Breast epithelium (tissue), 4 donors: ENCODE results near the gene SHH. TPM values are rescaled to one million over a fixed set of nuclear protein-coding genes. Genes with fewer than 3 reads are reported as not detected.
"Not testable (repeated sequence)": the region's sequence is repeated elsewhere in the genome, so short reads cannot be mapped to it uniquely, and the experiment has no call there.

Source experiments
- DNase-seq, 2 donors: peaks; one replicate each; pipeline ENCODE4 v3.0.0-alpha.2; 2019; ENCODE audit warnings: low spot score in 2 of 2
- H3K27ac ChIP-seq, 2 donors: fragments of 200-600 bp; sonication (generic) in 1 of 2; one replicate each; pipeline ENCODE4 v1.5.1; 2016 to 2019; ENCODE audit warnings: mild to moderate bottlenecking in 1 of 2
- H3K27me3 ChIP-seq, 2 donors: fragments of 200-600 bp; sonication (generic) in 1 of 2; one replicate each; pipeline versions ENCODE4 v1.5.1 to v1.6.0; 2017 to 2019; ENCODE audit warnings: control low read depth in 1 of 2, mild to moderate bottlenecking in 1 of 2
- H3K36me3 ChIP-seq: fragments of 200-600 bp; one replicate; pipeline ENCODE4 v1.5.1; 2019
- H3K4me1 ChIP-seq, 2 donors: fragments of 200-600 bp; sonication (generic); one replicate each; pipeline ENCODE4 v1.5.1; 2016 to 2019; ENCODE audit warnings: control low read depth in 1 of 2
- H3K4me3 ChIP-seq, 3 donors: fragments of 200-600 bp; sonication (generic); 1 replicate in 2 of 3; 2 replicates in 1 of 3; pipeline ENCODE4 v1.5.1; 2016 to 2019; ENCODE audit warnings: mild to moderate bottlenecking in 3 of 3, moderate library complexity in 2 of 3
- H3K9me3 ChIP-seq, 2 donors: fragments of 200-600 bp; sonication (generic) in 1 of 2; one replicate each; pipeline ENCODE4 v1.5.1; 2016 to 2019; ENCODE audit warnings: control low read depth in 1 of 2
- CTCF ChIP-seq, 3 donors: fragments of 450-650 bp; IDR thresholded peaks; one replicate each; pipeline ENCODE4 v1.5.1; 2016 to 2017; ENCODE audit warnings: antibody characterized with exemption in 3 of 3, mild to moderate bottlenecking in 3 of 3, moderate library complexity in 3 of 3
- POLR2A ChIP-seq: fragments of 450-650 bp; IDR thresholded peaks from one replicate; pipeline ENCODE4 v1.6.1; 2016; ENCODE audit warnings: antibody characterized with exemption, mild to moderate bottlenecking, moderate library complexity
- POLR2AphosphoS5 ChIP-seq, 3 donors: sonication (generic); formaldehyde crosslinking; IDR thresholded peaks; one replicate each; pipeline ENCODE4 v1.6.1; 2017; ENCODE audit warnings: antibody characterized with exemption in 3 of 3
- intact Hi-C: fragments of 100-400 bp; cut with DNase I; formaldehyde crosslinking; loops from one replicate; pipeline ENCODE4 v1.15.1; 2023; ENCODE audit warnings: low total_unique reads
- total RNA-seq, 3 donors: library from RNA; depleted of rRNA; stranded (reverse); fragments of >200 nt; gene quantifications; one replicate each; pipeline ENCODE4 v1.1.0, GENCODE V29; 2016

Gene SHH
- total RNA-seq, 3 donors from 2014 or later: not detected

DNA sequence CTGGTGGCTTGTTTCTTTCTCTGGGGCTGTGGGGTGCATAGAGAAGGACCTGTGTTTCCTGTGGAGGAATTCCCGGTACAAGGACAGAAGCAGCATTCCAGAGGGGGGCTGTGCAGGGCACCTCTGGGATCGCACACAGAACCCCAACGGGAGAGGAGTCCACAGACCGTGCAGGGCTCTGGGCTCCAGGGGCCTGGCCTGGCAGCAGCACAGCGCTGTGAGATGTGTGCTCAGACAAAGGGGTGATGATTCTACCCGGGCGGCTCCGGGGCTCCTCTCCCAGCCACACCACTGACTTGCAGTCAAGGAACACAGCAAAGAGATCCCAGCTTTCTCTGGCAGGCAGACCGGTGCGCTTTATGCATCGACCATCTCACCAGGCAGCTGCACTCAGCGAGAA is 6.9 kb upstream of the SHH start:
- TF ChIP-seq POLR2AphosphoS5 (IDR thresholded peaks at IDR 0.05): no peak
- TF ChIP-seq CTCF (IDR thresholded peaks at IDR 0.05): no peak
- TF ChIP-seq POLR2A: no peak
- H3K27me3 ChIP-seq: peaks cover 0 to 48% of the 10 kb centered on the region in 2 donors
- intact Hi-C loops: no loop called here
- H3K4me3 ChIP-seq: no peak overlapping the region
- DNase-seq: no peak
- no peaks in the 10 kb centered on the region for H3K9me3 ChIP-seq
- H3K27ac ChIP-seq: no peak overlapping the region
- no peaks in the 10 kb centered on the region for H3K4me1 ChIP-seq
- H3K36me3 ChIP-seq: no peaks in the 10 kb centered on the region

DNA sequence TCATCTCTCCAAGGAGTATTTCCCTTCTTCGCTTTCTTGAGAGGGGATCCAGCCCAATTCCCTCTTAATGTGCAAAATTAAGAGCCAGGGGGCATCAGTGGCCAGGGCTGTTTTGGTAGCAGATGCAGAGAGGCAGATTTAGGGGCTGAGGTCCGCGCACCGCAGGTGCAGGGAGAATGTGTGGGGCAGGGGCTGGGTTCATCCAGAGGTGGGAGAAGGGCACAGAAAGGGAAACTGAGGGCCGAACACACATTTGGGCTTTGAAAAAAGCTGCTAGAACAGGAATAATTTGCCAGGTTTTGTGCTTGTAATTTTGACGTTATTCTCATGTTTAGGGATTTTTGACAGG is 6.5 kb upstream of the SHH start:
- H3K4me3 ChIP-seq: no peak overlapping the region
- no peaks in the 10 kb centered on the region for H3K9me3 ChIP-seq
- intact Hi-C loops: no loop called here
- no peaks in the 10 kb centered on the region for H3K4me1 ChIP-seq
- H3K27ac ChIP-seq: no peak overlapping the region
- H3K27me3 ChIP-seq: peaks cover 0 to 52% of the 10 kb centered on the region in 2 donors
- TF ChIP-seq POLR2AphosphoS5 (IDR thresholded peaks at IDR 0.05): no peak
- TF ChIP-seq CTCF (IDR thresholded peaks at IDR 0.05): no peak
- TF ChIP-seq POLR2A: no peak
- no peak for DNase-seq
- no peaks in the 10 kb centered on the region for H3K36me3 ChIP-seq

DNA sequence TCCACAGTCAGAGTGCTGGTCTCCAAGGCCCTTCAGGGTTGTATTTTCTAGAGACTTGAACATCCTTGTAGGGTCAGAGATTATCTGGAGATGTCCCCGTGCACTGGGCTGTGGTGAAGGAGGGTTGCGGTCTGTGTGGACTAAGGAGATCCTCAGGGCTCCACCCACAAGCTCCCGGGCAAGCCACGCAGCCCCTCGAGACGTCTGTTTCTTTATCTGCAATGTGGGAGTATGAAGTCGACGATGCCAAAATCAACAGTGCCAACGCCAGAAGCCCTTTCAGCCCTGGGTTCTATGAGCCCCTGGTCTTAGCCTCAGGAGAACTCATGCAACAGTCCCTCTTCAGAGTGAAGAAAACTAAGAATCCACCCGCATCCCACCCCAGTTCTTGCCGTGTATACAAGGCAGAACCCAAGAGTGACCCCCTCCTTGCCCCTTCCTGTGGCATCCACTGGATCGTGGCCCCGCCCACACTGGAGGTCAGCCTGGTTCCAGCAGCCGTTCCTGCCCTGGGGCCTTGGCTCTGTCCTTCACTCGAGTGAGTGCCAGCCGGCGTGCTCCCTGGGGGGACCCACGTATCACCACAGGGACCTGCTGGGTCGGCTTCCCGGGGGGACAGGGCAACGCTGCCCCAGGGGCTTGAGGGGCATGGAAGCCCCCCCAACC is 6.0 kb upstream of the SHH start:
- no peaks in the 10 kb centered on the region for H3K9me3 ChIP-seq
- no peak overlapping the region for H3K27ac ChIP-seq
- no peak overlapping the region for H3K4me3 ChIP-seq
- TF ChIP-seq POLR2A (no peak), POLR2AphosphoS5 (IDR thresholded peaks at IDR 0.05) (no peak), CTCF (IDR thresholded peaks at IDR 0.05) (no peak)
- DNase-seq: no peak
- H3K4me1 ChIP-seq: no peaks in the 10 kb centered on the region
- intact Hi-C loops: no loop called here
- peaks cover 0 to 56% of the 10 kb centered on the region in 2 donors for H3K27me3 ChIP-seq
- no peaks in the 10 kb centered on the region for H3K36me3 ChIP-seq

DNA sequence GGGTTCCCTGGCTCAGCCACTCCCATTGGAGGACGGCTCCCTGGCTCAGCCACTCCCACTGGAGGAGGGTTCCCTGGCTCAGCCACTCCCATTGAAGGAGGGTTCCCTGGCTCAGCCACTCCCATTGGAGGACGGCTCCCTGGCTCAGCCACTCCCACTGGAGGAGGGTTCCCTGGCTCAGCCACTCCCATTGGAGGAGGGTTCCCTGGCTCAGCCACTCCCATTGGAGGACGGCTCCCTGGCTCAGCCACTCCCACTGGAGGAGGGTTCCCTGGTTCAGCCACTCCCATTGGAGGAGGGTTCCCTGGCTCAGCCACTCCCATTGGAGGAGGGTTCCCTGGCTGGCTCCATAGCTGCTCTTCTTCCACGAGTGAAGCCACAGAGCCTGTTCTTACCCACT is 5.3 kb upstream of the SHH start:
- H3K4me1 ChIP-seq, H3K36me3 ChIP-seq, intact Hi-C loops, H3K4me3 ChIP-seq, H3K27ac ChIP-seq, H3K9me3 ChIP-seq, DNase-seq: not testable (repeated sequence)
- peaks cover 0 to 64% of the 10 kb centered on the region in 2 donors for H3K27me3 ChIP-seq

- TF ChIP-seq CTCF (IDR thresholded peaks at IDR 0.05) (no peak), POLR2AphosphoS5 (IDR thresholded peaks at IDR 0.05) (no peak), POLR2A (no peak)
- intact Hi-C loops: no loop called here
- H3K36me3 ChIP-seq: no peaks in the 10 kb centered on the region
These were observed 4.7 kb upstream of the SHH start for GRCh38 chr7:155816996-155817395.

GRCh38 chr7:155816192-155816508 is 3.9 kb upstream of the SHH start:
- Histone ChIP-seq H3K4me3 (no peak overlapping the region), H3K27me3 (peaks cover 0 to 74% of the 10 kb centered on the region in 2 donors), H3K36me3 (no peaks in the 10 kb centered on the region), H3K27ac (no peak overlapping the region), H3K9me3 (no peaks in the 10 kb centered on the region), H3K4me1 (no peaks in the 10 kb centered on the region)
- intact Hi-C loops: no loop called here
- TF ChIP-seq CTCF (IDR thresholded peaks at IDR 0.05): no peak
- no peak for TF ChIP-seq POLR2AphosphoS5 (IDR thresholded peaks at IDR 0.05)
- TF ChIP-seq POLR2A: no peak
- DNase-seq: no peak

More at GRCh38 chr7:155816996-155817395, 4.7 kb upstream of the SHH start:
- no peak for DNase-seq
- Histone ChIP-seq H3K9me3 (no peaks in the 10 kb centered on the region), H3K27ac (no peak overlapping the region), H3K4me3 (no peak overlapping the region), H3K27me3 (peaks cover 0 to 68% of the 10 kb centered on the region in 2 donors), H3K4me1 (no peaks in the 10 kb centered on the region)
